Activated gamma-delta T cell treated with Interleukin-2 at 50 U/mL for 16 hours (primary cell): ENCODE data around the gene NTF4.
"Not testable (repeated sequence)": the region's sequence is repeated elsewhere in the genome, so short reads cannot be mapped to it uniquely, and the experiment has no call there.

Experiments
- DNase-seq: peaks from one replicate; pipeline ENCODE4 v3.0.0-alpha.2; 2020

The NTF4 gene

DNA sequence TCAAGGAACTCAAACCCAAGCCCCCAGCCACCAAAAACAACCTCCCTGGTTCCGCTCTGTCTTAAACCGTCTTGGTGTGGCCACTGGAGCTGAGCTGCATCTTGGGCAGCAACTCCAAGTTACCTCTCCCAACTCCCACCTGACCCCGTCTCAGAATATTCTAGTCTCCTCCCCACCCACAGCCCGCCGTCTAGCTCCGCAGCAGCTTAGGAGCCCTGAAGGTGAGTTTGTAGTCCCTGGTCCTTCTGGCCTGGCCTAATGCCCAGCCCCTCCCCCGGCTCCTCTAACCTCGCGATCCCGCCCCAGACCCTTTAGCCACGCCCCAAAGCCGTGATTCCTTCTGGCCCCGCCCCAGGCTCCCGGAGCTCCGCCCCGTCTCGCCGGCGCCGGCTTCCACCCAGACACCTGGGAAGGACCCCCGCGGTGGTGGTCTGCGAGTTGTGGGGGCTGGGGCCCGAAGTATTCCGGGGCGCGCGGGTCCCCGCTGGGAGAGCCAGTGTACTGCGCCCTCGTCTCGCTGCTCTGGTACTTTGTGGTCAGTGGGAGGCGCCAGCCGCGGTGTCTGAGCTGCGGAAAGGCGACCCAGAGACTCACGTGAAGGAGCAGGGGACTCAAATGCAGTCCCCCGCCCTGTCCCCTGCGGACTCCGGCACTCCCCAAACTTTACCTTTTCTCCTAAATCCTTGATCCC, 45.2 kb downstream of the NTF4 start:
- DNase-seq = peak; percentile 60

DNA sequence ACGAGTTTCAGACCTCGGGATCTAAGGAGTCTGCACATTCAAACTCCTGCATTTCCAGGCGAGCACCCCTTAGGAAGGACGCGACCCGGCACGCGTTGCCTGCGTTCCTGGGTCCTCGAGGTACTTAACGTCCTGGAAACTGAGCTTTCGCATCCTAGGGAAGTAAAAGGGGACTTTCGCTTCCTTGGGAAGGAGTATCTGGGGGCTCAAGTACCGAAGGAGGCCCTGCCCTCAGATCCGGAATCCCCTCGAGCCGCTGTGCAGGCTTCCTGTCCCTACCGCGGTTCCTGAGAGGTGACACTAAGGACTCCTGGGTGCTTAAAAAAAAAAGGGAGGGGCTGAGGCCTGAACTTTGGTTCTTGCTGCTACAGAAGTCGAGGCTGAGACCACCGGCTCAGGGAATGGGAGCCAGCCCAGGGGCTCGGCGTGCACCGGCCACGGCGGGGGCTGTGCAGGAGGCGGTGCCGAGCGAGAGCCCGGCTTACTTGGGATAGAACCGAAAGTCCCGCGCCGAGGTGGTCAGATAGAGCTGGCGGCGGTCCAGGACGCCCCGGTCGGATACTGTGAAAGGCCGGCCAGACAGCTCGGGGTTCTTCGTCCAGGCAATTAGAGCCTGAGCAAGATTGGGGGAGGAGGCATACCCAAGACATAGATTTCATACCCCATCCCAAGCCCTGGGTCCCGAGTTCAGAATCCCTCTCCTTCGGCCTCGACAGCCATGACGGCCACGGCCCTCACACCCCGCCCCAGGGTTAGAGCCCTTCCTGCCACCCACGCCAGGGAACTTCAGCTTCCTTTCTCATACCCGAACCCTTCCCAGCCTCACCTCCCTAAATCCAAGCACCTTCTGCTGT, 46.0 kb downstream of the NTF4 start:
- DNase-seq = not testable (repeated sequence)

- DNase-seq = peak; percentile 64
Observed at GRCh38 chr19:49017666-49018351, 46.8 kb downstream of the NTF4 start.

- DNase-seq = no peak
Observed at GRCh38 chr19:49017041-49017665, 47.5 kb downstream of the NTF4 start, which contains the start of gene LHB. Gene LHB, minus strand, starts transcription at chr19:49017091. Its CDS starts 10 bp downstream, at chr19:49017081.

DNA sequence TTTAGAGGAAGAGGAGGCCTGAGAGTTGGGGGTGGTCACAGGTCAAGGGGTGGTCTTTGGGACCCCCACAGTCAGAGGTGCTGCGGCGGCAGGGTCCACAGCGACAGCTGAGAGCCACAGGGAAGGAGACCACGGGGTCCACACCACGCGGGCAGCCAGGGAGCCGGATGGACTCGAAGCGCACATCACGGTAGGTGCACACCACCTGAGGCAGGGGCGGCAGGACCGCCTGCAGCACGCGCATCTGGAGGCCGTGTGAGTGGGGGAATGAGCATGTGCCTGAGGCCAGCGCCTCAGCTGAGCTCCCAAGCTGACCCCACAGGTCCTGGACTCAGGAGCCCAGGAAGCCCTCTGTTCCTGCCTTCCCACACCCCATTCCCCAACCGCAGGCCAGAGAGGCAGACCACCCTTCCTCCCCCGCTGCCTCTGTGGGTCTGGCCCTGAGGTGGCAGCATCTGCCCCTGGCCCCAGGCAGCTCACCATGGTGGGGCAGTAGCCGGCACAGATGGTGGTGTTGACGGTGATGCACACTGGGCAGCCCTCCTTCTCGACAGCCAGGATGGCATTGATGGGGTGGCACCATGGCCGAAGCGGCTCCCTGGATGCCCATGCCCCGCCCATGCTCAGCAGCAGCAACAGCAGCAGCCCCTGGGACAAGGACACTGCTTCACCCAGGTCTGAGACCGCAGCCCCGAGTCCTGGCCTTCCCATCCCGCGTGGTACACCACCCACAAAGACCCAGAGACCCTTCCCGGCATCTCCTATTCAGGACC, 48.4 kb downstream of the NTF4 start:
- DNase-seq = no peak

- DNase-seq = no peak
Observed at GRCh38 chr19:49014870-49015255, 49.8 kb downstream of the NTF4 start.

- DNase-seq = no peak
Observed at GRCh38 chr19:49014123-49014869, 50.3 kb downstream of the NTF4 start.

- DNase-seq = no peak
Observed at GRCh38 chr19:49011194-49011593, 53.4 kb downstream of the NTF4 start.
